Stimulated activated naive CD4-positive, alpha-beta T cell treated with Interleukin-2 at 50 U/mL for 16 hours (primary cell): ENCODE measurements around the gene YAP1.
"Not testable (repeated sequence)": the region's sequence is repeated elsewhere in the genome, so short reads cannot be mapped to it uniquely, and the experiment has no call there.

Experiments used
- DNase-seq: peaks from one replicate; lab custom pipeline; 2025; lab: John Stamatoyannopoulos, UW

Gene YAP1

DNA sequence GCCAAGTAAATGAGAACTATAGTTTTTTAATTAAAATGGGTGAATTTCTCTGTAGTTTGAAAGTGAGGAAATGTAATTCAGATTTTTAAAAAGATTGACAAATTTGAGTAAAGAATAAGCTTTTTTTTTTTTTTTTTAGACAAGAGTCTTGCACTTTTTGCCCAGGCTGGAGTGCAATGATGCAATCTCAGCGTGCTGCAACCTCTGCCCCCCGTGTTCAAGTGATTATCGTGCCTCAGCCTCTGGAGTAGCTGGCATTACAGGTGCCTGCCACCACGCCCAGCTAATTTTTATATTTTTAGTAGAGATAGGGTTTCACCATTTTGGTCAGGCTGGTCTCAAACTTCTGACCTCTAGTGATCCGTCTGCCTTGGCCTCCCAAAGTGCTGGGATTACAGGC, 90.1 kb downstream of the YAP1 start:
- not testable (repeated sequence) for DNase-seq

DNA sequence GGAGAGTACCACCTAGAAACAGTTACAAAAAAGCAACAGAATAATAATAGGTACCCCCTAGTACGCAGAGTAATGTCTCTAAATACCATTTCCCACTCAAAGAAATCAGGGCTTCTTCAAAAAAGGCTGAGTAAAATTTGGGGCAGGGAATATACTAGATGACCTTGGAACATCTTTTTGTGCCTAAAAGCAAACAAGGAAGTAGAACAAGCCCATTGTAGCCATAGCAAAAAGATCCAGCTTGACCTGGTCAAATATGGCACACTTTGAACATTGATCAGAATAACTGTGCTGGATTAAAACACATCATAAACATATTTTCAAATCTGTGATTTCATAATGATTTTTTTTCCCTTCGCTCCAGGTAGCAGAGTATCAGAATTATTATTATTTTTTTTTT, 91.5 kb downstream of the YAP1 start:
- no peak for DNase-seq

DNA sequence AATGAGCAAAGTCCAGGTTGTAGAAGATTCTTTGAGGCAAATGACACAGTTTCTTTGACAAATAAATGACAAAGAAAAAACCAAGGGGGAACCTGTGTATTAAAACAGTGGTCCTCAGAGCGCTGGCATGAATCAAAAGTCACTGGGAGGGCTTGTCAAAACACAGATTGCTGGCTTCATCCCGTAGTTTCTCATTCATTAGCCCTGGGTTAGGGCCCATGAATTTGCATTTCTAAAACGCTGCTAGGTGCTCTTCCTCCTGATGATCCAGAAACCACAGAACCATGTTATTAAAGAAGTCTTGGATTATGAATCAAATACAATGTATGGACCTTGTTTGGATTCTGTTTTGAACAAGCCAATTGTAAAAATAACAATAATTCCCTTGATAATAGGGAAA, 92.7 kb downstream of the YAP1 start:
- DNase-seq = no peak

DNA sequence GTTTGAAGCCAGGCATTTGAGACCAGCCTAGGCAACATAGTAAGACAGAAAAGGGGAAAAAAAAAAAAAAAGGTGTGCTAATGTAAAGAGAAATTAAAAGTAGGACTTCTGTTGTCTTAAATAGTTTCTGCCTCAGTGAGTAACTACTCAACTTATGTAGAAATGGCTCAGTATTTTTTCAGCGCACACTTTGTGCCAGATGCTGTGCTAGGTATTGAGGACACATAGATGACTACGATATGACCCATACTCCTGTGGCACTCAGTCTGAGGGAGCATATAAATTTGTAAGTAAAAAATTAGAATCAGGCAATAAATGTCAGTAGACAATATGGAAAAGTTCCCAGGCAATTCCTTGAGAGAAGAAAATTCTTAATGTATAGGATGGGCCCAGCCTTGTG, 93.9 kb downstream of the YAP1 start:
- DNase-seq = no peak

DNA sequence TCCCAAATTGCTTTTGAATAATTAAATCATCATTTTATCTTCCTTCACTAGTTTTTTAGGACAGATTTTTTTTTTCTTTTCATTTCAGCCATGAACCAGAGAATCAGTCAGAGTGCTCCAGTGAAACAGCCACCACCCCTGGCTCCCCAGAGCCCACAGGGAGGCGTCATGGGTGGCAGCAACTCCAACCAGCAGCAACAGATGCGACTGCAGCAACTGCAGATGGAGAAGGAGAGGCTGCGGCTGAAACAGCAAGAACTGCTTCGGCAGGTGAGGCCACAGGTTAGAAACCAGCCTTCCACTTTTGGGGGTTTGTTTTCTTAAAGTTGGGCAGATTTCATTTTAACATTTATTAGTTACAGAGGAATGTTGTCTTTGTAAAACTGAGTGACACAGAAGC, 95.6 kb downstream of the YAP1 start:
- no peak for DNase-seq

DNA sequence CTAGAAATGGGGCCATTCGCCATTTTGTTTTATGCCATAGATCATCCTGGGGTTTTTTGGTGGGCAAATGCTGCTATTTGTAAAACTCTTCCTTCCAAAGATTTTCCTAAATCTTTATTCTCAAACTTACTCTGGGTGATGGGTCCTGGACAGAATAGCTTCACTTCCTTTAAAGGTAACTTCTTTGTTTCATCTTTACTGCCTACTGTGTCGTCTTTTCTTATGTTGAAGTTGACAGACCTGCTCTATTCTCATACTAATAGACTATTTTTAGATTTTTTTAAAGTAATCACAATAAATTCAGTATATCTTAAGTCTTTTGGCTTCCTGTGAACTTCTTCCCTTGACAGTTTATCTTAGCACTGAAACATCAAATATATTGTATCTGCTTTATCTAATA, 98.6 kb downstream of the YAP1 start:
- no peak for DNase-seq

DNA sequence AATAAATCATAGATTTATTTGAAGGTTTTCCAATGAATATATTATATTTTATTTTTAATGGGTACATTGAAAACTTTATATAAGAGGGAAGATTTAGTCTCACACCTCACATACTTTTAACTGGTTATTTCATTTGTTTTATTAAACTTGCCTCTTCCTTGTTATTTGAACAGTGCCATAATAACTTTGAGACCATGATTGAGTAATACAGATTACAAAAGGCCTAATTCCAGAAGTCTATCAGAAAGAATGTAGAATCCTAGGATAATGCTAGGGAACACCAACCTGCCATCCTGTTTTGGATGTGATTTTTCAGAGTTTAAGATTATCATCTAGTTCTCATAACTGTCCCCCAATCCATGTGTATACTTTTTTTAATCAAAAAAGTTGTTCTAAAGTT, 104.4 kb downstream of the YAP1 start:
- no peak for DNase-seq

DNA sequence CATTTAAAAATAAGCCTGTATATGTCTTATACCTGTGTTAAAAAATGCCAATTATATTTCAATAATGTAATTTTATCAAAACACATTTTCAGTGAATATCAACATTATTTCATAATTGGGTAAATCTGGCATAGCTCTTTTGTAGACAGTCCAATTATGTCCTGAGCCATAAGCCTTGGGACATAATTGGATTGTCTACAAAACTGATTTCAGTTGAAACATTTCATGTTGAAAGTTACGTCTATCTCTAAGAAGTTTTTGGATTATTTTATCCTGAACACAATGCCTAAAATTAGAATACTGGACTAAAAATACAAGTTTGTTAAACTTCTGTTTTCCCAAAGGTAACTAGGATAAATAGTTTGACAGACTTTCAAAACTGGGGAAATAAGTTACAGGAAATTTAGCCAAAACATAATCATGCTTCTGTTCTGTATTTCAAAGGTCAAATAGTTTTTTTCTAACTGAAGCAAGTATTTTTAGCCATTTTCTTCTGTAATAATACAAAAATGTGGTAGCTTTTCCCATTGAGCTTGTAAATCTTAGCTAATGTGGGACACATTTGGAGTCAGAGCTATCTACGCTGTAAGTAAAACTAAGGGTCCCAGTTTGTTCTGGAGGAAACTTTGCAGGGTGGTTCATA, 106.3 kb downstream of the YAP1 start:
- no peak for DNase-seq

DNA sequence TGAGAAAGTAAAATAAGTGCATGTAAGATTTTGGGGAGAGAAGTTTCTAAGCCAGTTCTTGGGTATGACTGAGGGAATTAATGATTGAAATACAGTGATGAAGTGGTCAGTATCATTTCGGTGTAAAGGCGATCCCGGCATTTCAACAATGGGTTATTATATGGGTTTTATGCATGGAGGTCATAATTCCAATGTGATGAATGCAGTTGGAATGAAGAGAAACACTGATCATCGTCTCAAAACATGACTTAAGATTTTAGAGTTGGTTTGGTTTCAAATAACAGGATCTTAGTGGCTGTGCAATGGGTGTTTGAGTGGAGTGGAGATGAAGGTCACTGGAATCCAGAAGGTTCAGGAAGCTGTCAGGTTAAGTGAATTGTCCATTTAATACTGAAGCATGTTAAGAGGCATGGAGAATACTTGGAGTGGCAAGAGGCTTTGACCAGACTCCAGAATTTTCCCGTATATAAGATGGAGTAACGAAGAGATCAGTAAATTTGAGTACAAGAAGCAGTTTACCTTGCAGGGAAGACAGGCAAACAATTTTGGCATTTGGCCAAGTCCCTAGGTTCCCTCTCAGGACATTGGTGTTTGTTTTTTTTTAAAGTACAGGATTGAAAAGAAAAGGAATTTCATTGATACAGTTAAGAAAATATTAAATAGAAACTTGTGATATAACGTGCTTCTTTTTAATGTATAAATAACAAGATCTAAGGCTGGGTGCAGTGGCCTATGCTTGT, 110.7 kb downstream of the YAP1 start:
- DNase-seq = no peak

DNA sequence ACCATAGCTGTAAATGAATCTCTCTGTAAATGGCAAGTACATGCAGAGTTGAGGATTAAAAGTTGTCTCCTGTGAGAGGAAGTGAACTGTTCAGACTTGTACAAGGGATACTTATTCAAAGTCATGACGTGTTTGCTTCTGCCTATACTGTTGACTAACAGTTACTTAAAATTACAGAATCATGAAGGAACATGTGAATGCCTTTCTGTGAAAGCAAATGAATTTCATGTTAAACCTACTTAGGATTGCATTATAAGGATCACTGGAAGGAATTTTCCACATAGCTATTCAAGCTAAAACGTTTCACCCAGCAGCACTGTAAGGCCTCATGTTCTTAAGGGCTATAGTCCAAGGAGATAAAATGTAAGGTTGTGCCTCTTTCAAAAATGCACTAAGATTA, 113.6 kb downstream of the YAP1 start:
- no peak for DNase-seq

DNA sequence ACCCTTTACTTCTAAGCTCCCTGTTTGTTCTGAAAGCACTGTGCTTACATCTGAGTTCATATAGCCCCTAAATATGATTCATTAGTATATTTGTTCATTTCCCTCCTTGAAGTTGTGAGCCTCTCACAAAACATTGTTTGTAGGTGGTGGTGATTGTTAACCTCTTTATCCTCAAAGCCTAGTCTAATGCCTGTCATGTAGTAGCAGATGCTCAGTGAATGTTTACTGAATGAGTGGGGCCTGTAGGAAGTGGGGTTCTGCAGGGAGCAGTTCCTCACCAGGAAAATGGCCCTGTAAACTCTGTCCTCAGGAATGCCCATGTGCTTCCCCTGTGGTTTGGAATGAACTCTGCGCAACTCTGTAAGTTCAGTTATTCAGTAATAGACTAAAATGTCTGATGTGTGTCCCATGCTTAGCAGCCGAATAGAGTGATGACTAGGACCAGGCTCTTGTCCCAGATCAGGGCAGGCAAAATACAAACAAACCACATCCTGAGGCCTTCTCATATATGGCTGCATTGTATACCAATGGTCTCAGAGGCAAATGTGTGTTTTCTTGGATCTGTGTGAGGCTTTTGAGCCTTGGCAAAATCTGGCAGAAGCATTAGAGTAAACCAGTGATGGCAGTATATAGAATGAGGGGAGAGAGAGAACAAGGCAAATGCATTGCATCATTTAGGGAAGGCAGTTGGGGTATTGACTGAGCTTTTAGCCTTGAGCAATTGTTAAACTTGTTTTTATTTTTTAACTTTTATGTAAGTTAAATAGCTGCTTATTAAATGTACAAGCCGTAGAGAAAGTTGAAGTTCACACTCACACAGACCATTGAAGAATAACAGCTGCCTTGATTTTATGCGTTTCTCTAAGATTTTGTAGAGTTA, 115.7 kb downstream of the YAP1 start:
- DNase-seq = no peak

DNA sequence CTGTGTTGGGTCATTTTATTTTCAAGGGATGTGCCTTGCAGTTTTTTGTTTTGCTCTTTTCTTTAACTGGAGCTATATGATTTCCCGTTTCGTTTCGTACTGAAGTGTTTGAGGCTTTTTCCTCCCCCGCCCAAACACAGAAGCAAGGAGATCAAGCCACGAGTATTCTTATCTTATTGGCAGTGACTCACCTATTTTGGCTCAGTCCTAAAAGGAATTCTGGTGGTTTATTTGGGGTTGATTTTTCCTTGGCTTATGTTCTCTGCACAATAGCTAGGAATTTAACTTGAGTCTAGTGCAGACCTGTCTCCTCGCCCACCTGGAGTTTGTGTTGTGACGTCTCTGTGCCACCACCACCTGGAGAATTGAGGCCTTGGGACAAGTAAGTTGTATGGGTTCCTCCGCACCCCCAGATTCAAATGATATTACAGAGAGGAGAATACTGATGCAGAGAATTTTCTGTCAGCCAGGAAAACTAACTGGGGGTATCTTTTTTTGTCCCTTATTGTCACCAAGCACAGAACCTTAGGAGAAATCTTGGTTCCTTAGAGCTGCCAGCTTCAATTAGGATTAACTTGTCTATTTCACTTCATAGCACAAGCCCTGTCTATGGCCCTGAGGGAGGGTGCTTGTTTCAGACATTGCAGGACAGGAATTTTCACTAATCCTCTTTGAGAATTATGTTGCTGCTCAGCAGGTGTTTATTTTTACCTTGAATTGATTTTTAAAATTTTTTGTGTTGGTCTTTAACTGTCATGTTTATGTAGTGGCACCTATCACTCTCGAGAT, 116.6 kb downstream of the YAP1 start:
- no peak for DNase-seq

DNA sequence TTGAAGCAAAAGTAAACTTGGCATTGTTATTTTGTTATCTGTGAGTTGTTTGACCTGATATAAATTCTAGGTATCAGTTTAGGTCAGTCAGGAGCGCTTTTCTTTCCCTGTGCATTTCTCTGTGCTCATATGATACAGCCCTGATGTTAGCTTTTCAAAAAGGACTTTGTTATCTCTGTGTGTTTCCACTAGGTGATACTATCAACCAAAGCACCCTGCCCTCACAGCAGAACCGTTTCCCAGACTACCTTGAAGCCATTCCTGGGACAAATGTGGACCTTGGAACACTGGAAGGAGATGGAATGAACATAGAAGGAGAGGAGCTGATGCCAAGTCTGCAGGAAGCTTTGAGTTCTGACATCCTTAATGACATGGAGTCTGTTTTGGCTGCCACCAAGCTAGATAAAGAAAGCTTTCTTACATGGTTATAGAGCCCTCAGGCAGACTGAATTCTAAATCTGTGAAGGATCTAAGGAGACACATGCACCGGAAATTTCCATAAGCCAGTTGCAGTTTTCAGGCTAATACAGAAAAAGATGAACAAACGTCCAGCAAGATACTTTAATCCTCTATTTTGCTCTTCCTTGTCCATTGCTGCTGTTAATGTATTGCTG, 119.4 kb downstream of the YAP1 start:
- DNase-seq = no peak

DNA sequence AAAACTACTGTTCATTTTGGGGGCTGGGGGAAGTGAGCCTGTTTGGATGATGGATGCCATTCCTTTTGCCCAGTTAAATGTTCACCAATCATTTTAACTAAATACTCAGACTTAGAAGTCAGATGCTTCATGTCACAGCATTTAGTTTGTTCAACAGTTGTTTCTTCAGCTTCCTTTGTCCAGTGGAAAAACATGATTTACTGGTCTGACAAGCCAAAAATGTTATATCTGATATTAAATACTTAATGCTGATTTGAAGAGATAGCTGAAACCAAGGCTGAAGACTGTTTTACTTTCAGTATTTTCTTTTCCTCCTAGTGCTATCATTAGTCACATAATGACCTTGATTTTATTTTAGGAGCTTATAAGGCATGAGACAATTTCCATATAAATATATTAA, 119.9 kb downstream of the YAP1 start:
- DNase-seq = no peak

DNA sequence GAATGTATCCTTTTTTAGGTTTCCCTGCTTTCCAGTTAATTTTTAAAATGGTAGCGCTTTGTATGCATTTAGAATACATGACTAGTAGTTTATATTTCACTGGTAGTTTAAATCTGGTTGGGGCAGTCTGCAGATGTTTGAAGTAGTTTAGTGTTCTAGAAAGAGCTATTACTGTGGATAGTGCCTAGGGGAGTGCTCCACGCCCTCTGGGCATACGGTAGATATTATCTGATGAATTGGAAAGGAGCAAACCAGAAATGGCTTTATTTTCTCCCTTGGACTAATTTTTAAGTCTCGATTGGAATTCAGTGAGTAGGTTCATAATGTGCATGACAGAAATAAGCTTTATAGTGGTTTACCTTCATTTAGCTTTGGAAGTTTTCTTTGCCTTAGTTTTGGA, 120.7 kb downstream of the YAP1 start:
- no peak for DNase-seq

DNA sequence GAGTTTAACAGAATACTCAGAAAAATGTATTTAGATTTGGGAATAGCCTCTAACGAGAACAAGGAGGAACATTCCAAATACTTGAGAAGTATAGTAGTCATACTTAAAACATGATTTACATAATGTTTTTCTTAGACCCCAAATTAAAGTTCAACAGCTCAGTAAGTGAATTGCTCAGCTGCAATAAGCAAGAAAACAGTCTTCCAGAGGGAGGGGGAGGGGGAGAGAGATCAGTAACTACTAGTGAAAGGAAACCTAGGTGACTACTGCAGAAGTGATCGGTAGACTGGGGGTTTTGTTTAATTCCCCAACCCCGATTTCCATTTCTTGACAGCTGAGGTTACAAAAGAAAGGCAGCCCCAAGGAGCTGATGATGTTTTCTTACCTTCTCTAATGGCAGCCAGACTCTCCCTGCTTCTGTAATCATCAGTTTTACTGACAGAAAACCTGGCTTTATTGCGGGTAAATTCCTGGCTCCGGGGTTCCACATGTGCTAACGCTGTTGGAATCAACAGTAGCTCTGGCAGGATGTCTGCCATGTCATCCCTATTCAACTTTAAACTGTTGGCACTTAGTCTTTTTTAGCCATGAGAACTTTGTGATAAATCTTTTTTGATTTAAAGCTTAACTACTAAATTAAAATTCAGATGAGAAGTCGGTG, 124.7 kb downstream of the YAP1 start:
- DNase-seq = no peak

DNA sequence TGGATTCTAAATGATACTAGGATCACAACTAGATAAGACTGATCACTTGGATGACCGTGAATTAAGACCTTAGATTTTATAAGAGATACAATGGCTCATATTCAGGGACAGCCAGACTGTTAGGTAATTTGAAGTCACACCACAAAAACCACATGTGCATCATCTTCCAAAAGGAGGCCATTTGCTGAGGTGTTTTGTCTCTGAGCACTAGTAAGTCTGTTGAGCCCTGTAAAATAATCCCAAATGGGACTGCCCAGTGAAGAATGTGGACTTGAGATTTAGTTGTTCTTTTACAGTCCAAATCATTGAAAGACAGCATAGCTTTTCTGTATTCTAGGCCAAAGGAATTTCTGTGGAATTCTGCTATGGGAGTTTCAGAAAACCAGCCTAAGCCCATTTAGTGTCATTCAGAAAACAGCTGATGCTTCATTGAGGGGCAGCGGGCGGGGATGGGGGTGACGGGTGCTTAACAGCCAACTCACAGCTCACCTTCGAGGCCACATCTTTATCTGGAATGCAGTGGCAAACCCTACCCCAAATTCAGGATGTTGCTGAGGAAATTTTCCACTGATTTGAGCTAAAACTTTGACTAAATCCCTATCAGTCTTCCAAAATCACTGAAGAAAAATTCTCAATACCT, 127.0 kb downstream of the YAP1 start:
- DNase-seq = no peak

DNA sequence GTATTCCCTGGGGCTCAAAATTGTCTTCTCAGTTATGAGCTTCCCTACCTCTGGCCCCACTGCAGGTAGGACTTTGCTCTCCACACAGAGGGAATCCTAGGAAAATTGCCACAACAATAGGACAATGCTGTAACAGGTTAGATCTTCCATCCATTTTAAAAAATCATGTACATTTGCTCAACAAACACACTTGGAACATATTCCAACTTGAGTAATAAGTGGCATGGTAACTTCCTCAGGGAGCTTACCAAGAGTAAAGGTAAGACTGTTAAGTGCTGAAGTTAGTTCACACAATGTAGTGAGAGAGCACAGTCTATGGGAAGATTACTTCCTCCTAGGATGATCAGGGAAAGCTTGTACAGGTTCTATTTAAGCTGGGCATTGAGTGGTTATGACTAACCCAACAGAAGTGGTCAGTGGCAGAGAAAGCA, 128.2 kb downstream of the YAP1 start:
- no peak for DNase-seq

DNA sequence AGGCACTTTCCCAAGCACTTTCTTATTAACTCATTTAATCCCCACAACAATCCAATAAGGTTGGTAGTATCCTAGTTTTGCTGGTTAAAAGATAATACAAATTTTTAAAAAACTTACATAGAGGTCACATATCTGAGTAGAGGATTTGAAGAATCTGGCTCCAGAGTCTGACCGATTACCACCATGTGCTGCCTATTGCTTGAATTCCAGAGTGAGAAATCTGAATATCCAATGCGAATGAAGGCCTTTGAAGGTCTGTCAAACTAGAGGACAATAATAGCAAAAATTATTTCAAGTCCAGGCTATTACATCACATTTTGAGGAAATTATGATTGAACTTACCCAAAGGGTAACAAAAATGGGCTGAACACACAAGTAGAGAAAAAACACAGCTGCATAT, 129.2 kb downstream of the YAP1 start:
- DNase-seq = no peak

DNA sequence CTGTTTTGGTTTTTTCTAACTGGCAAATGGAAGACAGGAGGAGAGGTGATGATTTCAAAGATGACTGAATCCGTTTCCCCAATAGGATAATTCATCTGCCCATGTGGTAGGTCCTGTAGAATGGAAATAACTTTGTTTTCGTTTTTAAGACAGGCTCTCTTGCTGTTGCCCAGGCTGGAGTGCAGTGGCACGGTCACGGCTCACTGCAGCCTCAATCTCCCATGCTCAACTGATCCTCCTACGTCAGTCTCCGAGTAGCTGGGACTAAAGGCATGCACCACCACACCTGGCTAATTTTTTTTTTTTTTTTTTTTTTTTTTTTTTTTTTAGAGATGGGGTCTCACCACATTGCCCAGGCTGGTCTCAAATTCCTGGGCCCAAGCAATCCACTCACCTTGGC, 129.7 kb downstream of the YAP1 start:
- no peak for DNase-seq

DNA sequence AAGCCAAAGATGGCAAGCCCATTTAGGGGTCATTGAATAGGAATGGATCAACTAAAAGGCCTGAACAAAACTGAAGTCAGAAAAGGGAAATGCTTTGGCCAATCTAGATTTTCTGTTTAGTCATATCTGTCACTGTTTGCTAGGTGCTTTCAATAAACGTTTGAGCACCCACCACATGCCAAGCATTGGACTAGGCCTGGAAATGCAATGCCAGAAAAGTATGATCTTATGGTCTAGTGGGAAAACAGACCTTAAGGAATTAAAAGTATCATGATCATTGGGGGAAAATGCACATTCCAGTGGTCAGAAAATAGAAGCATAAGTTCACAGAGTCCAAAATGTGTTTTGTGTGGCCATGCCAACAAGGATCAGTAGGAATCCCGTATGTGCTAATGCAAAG, 130.3 kb downstream of the YAP1 start:
- DNase-seq = no peak
